ENCODE results near the gene ME3. TPM values are rescaled to one million over a fixed set of nuclear protein-coding genes. Genes with fewer than 3 reads are reported as not detected.
"Not testable (repeated sequence)": the region's sequence is repeated elsewhere in the genome, so short reads cannot be mapped to it uniquely, and the experiment has no call there.

The ME3 gene
- total RNA-seq, 1 experiment from 2014 or later: 0.83 TPM

GRCh38 chr11:86570020-86570419, 102.4 kb downstream of the ME3 start:
- Histone ChIP-seq H3K4me3 (ENCODE audit: insufficient read depth, low read depth, low read length) (no peak overlapping the region), H3K27me3 (ENCODE audit: control insufficient read depth, insufficient read depth, low read length) (no peaks in the 10 kb centered on the region), H3K36me3 (replicated peaks; ENCODE audit: control insufficient read depth, insufficient read depth, low read length) (no peaks in the 10 kb centered on the region)
- no peak for DNase-seq

GRCh38 chr11:86569109-86569508, 103.3 kb downstream of the ME3 start:
- no peak for DNase-seq
- Histone ChIP-seq H3K4me3 (ENCODE audit: insufficient read depth, low read depth, low read length) (no peak overlapping the region), H3K27me3 (ENCODE audit: control insufficient read depth, insufficient read depth, low read length) (no peaks in the 10 kb centered on the region), H3K36me3 (replicated peaks; ENCODE audit: control insufficient read depth, insufficient read depth, low read length) (no peaks in the 10 kb centered on the region)

DNA sequence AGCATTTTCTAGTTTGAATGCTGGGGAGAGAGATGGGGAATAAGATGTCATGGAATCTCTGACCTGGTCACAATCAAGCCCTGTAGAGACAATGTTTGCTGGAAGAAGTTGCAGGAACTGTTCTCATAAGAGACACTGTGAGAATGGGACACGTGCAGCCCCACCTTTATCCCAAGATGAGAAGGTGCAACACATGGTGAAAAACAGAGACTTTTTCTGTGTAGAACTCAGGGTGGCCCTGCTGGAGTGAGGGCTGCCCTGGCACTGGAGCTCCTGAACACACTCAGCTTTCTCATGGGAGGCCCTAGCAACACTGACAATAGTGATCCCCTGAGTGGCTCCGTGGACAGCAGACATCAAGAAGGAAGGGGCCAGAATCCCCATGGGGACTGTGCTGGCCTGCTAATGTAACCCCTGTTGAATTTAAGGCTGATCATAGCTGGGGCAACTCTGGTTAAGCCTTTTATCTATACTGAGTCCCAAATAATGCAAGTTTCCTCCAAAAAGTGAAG, 106.6 kb downstream of the ME3 start:
- no peak for DNase-seq
- Histone ChIP-seq H3K4me3 (ENCODE audit: insufficient read depth, low read depth, low read length) (no peak overlapping the region), H3K36me3 (replicated peaks; ENCODE audit: control insufficient read depth, insufficient read depth, low read length) (no peaks in the 10 kb centered on the region), H3K27me3 (ENCODE audit: control insufficient read depth, insufficient read depth, low read length) (no peaks in the 10 kb centered on the region)

- H3K27me3 ChIP-seq (ENCODE audit: control insufficient read depth, insufficient read depth, low read length): no peaks in the 10 kb centered on the region
- DNase-seq: no peak
- no peaks in the 10 kb centered on the region for H3K36me3 ChIP-seq (replicated peaks; ENCODE audit: control insufficient read depth, insufficient read depth, low read length)
- no peak overlapping the region for H3K4me3 ChIP-seq (ENCODE audit: insufficient read depth, low read depth, low read length)
Measured at GRCh38 chr11:86565388-86565787, 107.0 kb downstream of the ME3 start.

DNA sequence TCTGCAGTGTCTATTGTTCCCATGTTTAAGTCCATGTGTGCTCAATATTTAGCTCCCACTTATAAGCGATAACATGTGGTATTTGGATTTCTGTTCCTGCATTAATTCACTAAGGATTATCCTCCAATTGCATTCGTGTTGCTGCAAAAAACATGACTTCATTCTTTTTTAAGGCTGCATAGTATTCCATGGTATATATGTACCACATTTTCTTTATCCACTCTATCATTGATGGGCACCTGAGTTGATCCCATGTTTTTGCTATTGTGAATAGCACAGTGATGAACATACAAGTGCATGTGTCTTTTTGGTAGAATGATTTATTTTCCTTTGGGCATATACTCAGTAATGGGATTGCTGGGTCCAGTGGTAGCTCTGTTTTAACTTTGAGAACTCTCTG, 109.6 kb downstream of the ME3 start:
- H3K27me3 ChIP-seq (ENCODE audit: control insufficient read depth, insufficient read depth, low read length); H3K4me3 ChIP-seq (ENCODE audit: insufficient read depth, low read depth, low read length); DNase-seq; H3K36me3 ChIP-seq (replicated peaks; ENCODE audit: control insufficient read depth, insufficient read depth, low read length): not testable (repeated sequence)

DNA sequence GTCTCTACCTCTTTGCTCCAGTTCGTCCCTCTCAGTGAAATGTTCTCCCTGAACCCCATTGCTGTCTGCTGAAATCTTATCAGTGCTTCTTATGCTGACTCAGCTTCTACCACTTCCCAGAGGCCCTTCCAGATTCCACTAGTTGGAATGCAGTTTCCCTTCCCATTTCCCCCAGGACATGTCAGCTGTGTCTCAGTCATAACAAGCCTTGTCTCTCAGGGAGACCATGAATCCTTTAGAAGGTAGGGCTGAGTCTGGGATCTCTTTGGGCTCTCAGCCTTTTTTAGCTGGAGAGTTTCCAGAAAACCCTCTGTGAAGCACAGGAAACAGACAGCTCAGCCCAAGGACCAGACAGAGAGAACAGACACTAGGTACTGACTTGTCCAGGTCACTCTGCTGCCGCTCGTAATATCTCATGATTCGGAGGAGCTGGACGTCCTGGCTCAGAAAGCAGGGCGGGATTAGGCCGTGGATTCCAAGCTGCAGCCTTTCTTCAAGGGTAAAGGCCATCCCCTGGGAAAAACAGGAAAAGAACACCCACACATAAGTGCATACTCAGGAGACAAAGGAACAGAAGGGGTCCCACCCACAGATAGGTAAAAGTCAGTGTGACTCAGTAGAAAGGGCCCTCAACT, 113.0 kb downstream of the ME3 start:
- DNase-seq: no peak
- H3K27me3 ChIP-seq (ENCODE audit: control insufficient read depth, insufficient read depth, low read length): no peaks in the 10 kb centered on the region
- H3K4me3 ChIP-seq (ENCODE audit: insufficient read depth, low read depth, low read length): no peak overlapping the region
- no peaks in the 10 kb centered on the region for H3K36me3 ChIP-seq (replicated peaks; ENCODE audit: control insufficient read depth, insufficient read depth, low read length)

DNA sequence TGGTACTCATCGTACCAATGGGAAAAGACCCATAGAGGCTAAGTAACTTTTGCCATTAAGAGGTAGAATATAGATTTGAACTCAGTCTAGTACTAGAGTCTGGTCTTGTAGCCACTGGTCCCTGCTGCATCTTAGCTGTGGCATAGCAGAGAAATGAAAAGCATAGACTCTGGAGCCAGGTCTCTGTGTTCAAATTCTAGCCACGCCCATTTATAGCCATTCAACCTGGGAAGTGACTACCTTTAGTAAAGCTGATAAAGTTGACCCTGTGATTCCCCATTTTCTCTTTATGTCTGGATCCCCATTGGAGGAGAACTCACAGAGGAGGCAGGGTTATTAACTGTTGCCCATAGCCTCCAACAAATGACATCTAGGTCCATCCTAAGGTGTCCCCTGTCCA, 113.6 kb downstream of the ME3 start:
- Histone ChIP-seq H3K27me3 (ENCODE audit: control insufficient read depth, insufficient read depth, low read length) (no peaks in the 10 kb centered on the region), H3K36me3 (replicated peaks; ENCODE audit: control insufficient read depth, insufficient read depth, low read length) (no peaks in the 10 kb centered on the region), H3K4me3 (ENCODE audit: insufficient read depth, low read depth, low read length) (no peak overlapping the region)
- DNase-seq: no peak

- no peak for DNase-seq
- no peaks in the 10 kb centered on the region for H3K36me3 ChIP-seq (replicated peaks; ENCODE audit: control insufficient read depth, insufficient read depth, low read length)
- H3K27me3 ChIP-seq (ENCODE audit: control insufficient read depth, insufficient read depth, low read length): no peaks in the 10 kb centered on the region
Measured at GRCh38 chr11:86558207-86558606, 114.2 kb downstream of the ME3 start.

GRCh38 chr11:86555866-86556265, 116.5 kb downstream of the ME3 start:
- DNase-seq: no peak
- no peaks in the 10 kb centered on the region for H3K27me3 ChIP-seq (ENCODE audit: control insufficient read depth, insufficient read depth, low read length)
- H3K36me3 ChIP-seq (replicated peaks; ENCODE audit: control insufficient read depth, insufficient read depth, low read length): no peaks in the 10 kb centered on the region

More at GRCh38 chr11:86558207-86558606, 114.2 kb downstream of the ME3 start:
- no peak overlapping the region for H3K4me3 ChIP-seq (ENCODE audit: insufficient read depth, low read depth, low read length)

DNA sequence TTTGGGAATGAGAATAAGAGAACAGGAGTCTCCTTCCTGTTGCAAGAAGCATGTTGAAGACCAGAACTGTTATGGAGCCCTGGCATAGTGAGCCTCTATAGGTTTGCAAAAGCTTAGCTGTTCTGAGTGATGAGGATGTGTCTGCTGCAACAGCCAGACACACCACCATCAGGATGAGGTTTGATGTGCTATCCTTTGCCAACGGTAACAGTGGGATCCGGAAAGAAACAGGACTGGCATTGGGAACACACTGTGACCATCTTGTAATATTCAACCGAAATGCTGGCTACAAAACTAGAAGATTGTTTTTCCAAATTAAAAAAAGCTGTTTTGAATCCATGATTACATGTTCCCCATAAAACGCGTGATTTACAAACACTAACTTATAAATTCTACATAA, 117.0 kb downstream of the ME3 start:
- H3K36me3 ChIP-seq (replicated peaks; ENCODE audit: control insufficient read depth, insufficient read depth, low read length): no peaks in the 10 kb centered on the region
- H3K27me3 ChIP-seq (ENCODE audit: control insufficient read depth, insufficient read depth, low read length): no peaks in the 10 kb centered on the region

More at GRCh38 chr11:86555866-86556265, 116.5 kb downstream of the ME3 start:
- H3K4me3 ChIP-seq (ENCODE audit: insufficient read depth, low read depth, low read length): no peak overlapping the region

GRCh38 chr11:86553265-86553664, 119.2 kb downstream of the ME3 start:
- DNase-seq: no peak
- Histone ChIP-seq H3K4me3 (ENCODE audit: insufficient read depth, low read depth, low read length) (no peak overlapping the region), H3K36me3 (replicated peaks; ENCODE audit: control insufficient read depth, insufficient read depth, low read length) (no peaks in the 10 kb centered on the region), H3K27me3 (ENCODE audit: control insufficient read depth, insufficient read depth, low read length) (no peaks in the 10 kb centered on the region)

More for the DNA sequence above, 117.0 kb downstream of the ME3 start:
- no peak overlapping the region for H3K4me3 ChIP-seq (ENCODE audit: insufficient read depth, low read depth, low read length)
- no peak for DNase-seq

GRCh38 chr11:86551288-86552092, 120.9 kb downstream of the ME3 start:
- Histone ChIP-seq H3K4me3 (ENCODE audit: insufficient read depth, low read depth, low read length) (no peak overlapping the region), H3K36me3 (replicated peaks; ENCODE audit: control insufficient read depth, insufficient read depth, low read length) (no peaks in the 10 kb centered on the region), H3K27me3 (ENCODE audit: control insufficient read depth, insufficient read depth, low read length) (no peaks in the 10 kb centered on the region)
- no peak for DNase-seq

GRCh38 chr11:86550757-86551156, 121.7 kb downstream of the ME3 start:
- H3K4me3 ChIP-seq (ENCODE audit: insufficient read depth, low read depth, low read length): no peak overlapping the region
- H3K36me3 ChIP-seq (replicated peaks; ENCODE audit: control insufficient read depth, insufficient read depth, low read length): no peaks in the 10 kb centered on the region
- H3K27me3 ChIP-seq (ENCODE audit: control insufficient read depth, insufficient read depth, low read length): no peaks in the 10 kb centered on the region
- DNase-seq: no peak

DNA sequence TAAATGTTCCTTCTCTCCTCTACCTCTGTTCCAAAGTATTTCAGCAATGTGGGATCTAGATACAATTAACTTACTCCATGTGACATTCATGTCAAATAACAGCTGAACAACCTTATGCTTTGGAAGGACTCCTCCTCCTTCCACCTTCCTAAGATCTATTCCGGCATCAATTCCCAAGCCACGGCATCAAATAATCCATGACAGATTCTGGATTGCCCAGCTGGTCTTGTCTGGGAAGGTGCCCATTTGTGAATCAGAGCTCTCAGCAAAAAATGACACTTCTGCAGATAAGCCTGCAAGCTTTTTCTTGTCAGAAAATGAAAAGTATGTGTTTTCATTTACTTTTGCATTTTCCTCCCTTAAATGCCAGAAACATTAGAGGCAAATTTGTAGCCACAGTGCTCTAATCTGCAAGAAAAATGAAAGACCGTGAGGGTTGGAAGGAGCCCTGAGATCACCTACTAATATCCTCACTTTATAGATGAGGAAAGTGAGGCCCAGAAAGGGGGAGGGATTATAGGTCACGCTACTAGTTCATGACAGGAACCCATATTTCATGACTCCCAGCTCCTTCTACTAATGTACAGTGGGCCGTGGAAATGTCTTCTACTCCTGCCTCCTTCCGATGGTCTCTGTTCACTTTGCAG, 124.0 kb downstream of the ME3 start:
- Histone ChIP-seq H3K36me3 (replicated peaks; ENCODE audit: control insufficient read depth, insufficient read depth, low read length) (no peaks in the 10 kb centered on the region), H3K4me3 (ENCODE audit: insufficient read depth, low read depth, low read length) (no peak overlapping the region), H3K27me3 (ENCODE audit: control insufficient read depth, insufficient read depth, low read length) (no peaks in the 10 kb centered on the region)
- DNase-seq: no peak

- Histone ChIP-seq H3K4me3 (ENCODE audit: insufficient read depth, low read depth, low read length) (no peak overlapping the region), H3K27me3 (ENCODE audit: control insufficient read depth, insufficient read depth, low read length) (no peaks in the 10 kb centered on the region), H3K36me3 (replicated peaks; ENCODE audit: control insufficient read depth, insufficient read depth, low read length) (no peaks in the 10 kb centered on the region)
- DNase-seq: no peak
Measured at GRCh38 chr11:86547727-86548126, 124.7 kb downstream of the ME3 start.
